Inflammatory macrophage treated with lipopolysaccharide for 1 hour (primary cell): Measurements from ENCODE around the gene CUL4A.
A peak's percentile ranks its signal among the peaks of the same experiment; 100 is the strongest.
"Not testable (repeated sequence)": the region's sequence is repeated elsewhere in the genome, so short reads cannot be mapped to it uniquely, and the experiment has no call there.

ENCODE experiments used
- DNase-seq, 2 donors: peaks; one replicate each; pipeline ENCODE4 v3.0.0-alpha.2; 2020 to 2022

Gene CUL4A

GRCh38 chr13:113209759-113210421, 477 bp downstream of the CUL4A start:
- peak; percentile 51 to 56 for DNase-seq

GRCh38 chr13:113210833-113211232, 1.4 kb downstream of the CUL4A start:
- DNase-seq: peak in 1 of 2 donors; percentile 12

DNA sequence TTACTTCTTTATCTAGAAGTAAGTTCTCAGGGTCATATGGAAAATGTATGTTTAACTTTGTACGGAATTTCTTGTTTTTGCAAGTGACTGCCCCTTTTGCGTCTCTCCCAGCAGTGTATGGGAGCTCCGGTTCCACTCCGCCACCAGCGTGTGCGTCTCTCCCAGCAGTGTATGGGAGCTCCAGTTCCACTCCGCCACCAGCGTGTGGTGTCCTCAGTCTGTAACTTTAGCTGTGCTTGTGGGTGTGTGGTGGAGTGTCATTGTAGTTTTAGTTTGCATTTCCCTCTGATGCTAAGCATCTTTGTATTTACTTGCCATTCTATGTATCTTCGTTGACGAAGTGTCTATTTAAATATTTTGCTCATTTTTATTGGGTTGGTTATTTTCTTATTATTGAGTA, 2.4 kb downstream of the CUL4A start:
- peak in 1 of 2 donors; percentile 21 for DNase-seq

- DNase-seq: no peak
These were observed 7.0 kb downstream of the CUL4A start for GRCh38 chr13:113216254-113217048.

DNA sequence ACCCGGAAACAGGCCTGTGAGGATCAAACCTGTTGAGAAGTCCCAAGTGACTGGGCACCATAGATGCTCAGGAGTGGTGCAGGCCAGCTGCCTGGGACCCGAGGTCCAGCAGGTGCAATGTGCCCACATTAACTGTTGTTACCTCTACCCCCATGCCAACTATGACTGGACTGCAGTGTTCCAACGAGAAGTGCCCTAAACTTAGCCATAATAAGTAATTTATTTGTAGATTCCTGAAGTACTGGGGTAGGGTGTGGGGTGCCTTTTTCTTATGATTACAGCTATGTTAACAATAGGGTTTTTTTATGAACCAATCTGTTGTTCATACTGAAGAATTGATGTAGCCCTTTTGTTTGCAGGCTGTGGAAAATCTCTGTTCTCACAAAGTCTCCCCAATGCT, 9.2 kb downstream of the CUL4A start:
- DNase-seq: no peak

DNA sequence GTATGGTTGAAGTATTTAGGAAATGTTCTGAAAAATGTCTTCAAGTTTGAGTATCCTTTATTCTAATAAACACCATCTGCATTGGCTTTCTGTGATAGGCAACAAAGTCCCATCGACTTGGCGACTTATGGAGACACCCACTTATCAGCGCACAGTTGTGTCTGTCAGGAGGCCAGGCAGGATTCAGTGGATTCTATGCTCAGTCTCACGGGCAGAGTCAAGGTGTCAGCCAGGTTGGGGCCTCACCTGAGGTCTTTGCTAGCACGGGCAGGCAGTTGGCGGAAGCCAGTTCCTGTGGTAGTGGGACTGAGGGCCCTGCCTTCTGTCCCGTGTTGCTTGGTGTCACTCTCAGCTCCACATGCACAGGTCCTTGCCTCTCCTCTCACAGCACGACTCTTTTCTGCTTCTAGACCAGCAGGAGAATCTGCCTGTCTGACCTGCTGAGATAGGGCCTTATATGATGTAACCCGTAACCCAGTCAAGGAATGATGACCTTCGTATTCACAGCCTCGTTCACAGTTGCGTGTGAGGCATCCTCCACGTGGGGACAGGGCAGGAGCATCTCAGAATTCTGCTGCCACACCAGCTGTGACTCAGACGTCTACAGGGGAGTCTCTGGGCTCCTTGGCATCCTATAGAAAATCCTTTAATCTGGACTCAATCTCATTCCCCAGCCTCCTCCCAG, 10.0 kb downstream of the CUL4A start:
- DNase-seq: no peak

- no peak for DNase-seq
These were observed 10.8 kb downstream of the CUL4A start for GRCh38 chr13:113220141-113220598.

DNA sequence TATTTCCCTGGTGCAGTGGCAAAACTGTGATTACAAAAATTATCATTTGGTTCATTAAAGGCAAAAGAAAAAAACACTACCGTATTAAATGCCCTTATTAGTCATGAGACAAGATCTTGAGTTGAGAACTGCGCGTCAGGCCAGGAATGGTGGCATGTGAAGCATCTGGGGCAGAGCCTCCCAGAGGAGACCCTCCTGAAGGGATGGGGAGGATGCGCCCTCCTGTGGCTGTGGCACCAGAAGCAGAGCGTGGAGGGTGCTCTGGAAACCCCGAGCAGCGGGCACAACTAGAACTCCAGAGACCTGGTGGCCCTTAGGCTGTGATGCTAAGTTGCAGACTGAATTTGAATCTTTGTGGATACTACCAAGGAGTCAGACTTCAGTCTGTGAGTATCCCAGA, 11.5 kb downstream of the CUL4A start:
- DNase-seq: no peak

DNA sequence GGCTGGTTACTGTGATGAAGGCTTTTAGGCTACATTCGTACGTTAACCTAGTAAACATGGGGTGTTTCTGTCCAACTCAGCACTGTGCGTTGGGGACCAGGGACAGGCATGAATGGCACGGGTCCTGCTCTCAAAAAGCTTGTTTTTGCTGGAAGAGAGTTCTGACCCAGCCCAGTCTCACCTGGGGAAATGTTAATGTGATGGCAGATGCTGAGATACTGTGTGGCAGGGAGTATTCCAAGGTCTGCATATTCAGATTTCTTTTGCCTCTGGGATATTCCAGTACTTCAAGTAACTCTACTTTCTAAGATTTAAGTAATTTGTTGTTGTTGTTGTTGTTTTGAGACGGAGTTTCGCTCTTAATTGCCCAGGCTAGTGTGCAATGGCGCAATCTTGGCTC, 13.7 kb downstream of the CUL4A start:
- DNase-seq: no peak

GRCh38 chr13:113224486-113224885, 15.1 kb downstream of the CUL4A start:
- DNase-seq: no peak

- no peak for DNase-seq
These were observed 16.1 kb downstream of the CUL4A start for GRCh38 chr13:113225515-113225914.

GRCh38 chr13:113226873-113227450, 17.5 kb downstream of the CUL4A start:
- DNase-seq: no peak

DNA sequence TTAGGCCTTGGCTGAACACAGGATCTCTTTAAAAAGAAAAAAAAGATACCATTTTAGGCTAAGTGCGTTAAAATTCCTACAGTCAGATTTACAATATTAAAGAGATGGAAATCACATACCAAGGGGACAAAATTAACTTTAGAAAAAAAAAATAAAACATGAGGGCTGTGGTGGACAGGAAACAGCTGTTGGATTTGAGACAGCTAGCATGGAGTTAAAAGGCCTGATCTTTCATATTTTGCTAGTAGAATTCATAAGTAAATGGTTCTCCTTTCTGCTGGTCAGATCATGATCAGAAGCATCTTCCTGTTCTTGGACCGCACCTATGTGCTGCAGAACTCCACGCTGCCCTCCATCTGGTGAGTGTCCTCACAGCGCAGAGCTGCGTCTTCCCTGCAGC, 19.7 kb downstream of the CUL4A start:
- DNase-seq: no peak

GRCh38 chr13:113229791-113230190, 20.4 kb downstream of the CUL4A start:
- no peak for DNase-seq

GRCh38 chr13:113231306-113232207, 22.1 kb downstream of the CUL4A start:
- no peak for DNase-seq

- no peak for DNase-seq
These were observed 23.0 kb downstream of the CUL4A start for GRCh38 chr13:113232208-113233003.

GRCh38 chr13:113233101-113233500, 23.7 kb downstream of the CUL4A start:
- no peak for DNase-seq

DNA sequence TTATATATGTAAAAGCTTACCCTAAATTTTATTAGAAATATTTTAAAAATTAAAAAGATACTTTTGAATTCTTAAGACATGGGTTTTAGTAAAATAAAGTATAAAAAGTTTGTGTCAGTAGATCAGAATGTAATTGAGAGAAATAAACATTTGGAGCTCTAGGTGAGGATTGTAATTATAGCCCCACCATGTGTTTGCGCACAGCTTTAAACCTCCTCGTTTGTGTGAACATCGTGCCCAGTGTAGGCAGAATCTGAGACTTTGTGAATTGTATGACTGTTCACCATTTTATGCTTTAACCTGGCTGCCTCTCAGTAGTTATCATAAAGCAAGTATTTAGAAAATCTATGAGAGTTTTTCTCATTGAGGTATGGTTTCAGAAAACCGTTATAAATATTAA, 29.1 kb downstream of the CUL4A start:
- DNase-seq: no peak

GRCh38 chr13:113239357-113239756, 29.9 kb downstream of the CUL4A start:
- no peak for DNase-seq

GRCh38 chr13:113239986-113240385, 30.6 kb downstream of the CUL4A start:
- no peak for DNase-seq

DNA sequence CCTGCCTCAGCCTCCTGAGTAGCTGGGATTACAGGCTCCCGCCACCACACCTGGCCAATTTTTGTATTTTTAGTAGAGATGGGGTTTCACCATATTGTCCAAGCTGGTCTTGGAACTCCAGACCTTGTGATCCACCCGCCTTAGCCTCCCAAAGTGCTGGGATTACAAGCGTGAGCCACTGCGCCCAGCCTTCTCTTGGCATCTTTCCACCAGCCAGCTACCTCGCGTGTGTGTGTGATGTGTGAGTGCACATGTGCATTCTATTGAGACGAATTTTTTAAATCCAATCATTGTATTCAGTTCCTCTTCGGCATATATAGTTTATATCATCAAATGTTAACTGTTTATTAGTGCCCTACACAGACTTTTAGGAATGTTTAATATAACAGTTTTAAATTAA, 32.2 kb downstream of the CUL4A start:
- not testable (repeated sequence) for DNase-seq
